ENCODE data around the gene MAP2K7.
"Not testable (repeated sequence)": the region's sequence is repeated elsewhere in the genome, so short reads cannot be mapped to it uniquely, and the experiment has no call there.

DNA sequence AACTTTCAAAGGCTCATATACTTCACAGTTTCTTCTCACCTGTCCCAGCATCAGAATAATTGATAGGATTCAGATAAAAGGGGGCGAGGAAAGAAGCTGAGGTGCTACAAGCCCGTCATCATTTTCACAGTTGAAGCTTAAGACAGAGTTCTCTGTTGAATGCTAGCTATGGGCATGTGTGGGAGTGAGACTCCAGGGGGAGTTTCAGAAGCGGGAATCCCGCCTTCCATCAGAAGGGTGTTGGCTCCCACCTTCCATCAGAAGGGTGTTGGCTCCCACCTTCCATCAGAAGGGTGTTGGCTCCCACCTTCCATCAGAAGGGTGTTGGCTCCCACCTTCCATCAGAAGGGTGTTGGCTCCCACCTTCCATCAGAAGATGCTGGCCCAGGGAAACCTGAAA, 57.4 kb downstream of the MAP2K7 start:
- not testable (repeated sequence) for TF ChIP-seq EZH2phosphoT487 (IDR thresholded peaks at IDR 0.05; ENCODE audit: borderline replicate concordance)
- TF ChIP-seq, protein P1, sequence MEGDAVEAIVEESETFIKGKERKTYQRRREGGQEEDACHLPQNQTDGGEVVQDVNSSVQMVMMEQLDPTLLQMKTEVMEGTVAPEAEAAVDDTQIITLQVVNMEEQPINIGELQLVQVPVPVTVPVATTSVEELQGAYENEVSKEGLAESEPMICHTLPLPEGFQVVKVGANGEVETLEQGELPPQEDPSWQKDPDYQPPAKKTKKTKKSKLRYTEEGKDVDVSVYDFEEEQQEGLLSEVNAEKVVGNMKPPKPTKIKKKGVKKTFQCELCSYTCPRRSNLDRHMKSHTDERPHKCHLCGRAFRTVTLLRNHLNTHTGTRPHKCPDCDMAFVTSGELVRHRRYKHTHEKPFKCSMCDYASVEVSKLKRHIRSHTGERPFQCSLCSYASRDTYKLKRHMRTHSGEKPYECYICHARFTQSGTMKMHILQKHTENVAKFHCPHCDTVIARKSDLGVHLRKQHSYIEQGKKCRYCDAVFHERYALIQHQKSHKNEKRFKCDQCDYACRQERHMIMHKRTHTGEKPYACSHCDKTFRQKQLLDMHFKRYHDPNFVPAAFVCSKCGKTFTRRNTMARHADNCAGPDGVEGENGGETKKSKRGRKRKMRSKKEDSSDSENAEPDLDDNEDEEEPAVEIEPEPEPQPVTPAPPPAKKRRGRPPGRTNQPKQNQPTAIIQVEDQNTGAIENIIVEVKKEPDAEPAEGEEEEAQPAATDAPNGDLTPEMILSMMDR (conservative IDR thresholded peaks at IDR 0.05; ENCODE audit: low read length), result not testable (repeated sequence)

Data from Loucy (cell line).